ENCODE measurements around the gene NRXN3.

DNA sequence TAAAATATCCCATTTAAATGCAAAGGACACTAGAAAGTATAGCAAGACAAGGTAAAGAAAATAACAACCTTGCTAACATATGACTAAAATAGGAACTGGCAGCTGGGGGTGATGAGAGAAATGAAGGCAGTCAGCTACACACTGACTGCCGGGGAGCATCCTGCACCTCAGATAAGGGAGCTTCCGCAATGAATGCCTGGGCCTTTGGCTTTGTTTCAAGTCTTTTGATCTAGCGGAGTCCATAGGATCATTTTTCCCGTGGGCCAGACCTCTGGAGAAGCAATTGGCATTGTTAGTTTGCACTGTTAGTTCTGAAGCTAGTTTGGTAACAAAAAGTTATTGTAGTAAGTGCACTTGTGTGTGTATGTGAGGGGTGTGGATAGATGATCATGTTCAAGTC, 1401.2 kb downstream of the NRXN3 start:
- TF ChIP-seq ARNT (IDR thresholded peaks at IDR 0.05) (no peak), FOXM1 (IDR thresholded peaks at IDR 0.05; ENCODE audit: borderline replicate concordance) (no peak), NFRKB (IDR thresholded peaks at IDR 0.05) (no peak), FOXK2 (IDR thresholded peaks at IDR 0.05) (no peak), TARDBP (IDR thresholded peaks at IDR 0.05) (no peak), ELF4 (IDR thresholded peaks at IDR 0.05) (no peak), ZNF384 (IDR thresholded peaks at IDR 0.05) (no peak), HDGF (IDR thresholded peaks at IDR 0.05; ENCODE audit: borderline replicate concordance) (no peak), LEF1 (IDR thresholded peaks at IDR 0.05; ENCODE audit: borderline replicate concordance) (no peak), BHLHE40 (IDR thresholded peaks at IDR 0.05; ENCODE audit: borderline replicate concordance) (no peak), SP1 (IDR thresholded peaks at IDR 0.05) (no peak)
- TF ChIP-seq, protein P1, sequence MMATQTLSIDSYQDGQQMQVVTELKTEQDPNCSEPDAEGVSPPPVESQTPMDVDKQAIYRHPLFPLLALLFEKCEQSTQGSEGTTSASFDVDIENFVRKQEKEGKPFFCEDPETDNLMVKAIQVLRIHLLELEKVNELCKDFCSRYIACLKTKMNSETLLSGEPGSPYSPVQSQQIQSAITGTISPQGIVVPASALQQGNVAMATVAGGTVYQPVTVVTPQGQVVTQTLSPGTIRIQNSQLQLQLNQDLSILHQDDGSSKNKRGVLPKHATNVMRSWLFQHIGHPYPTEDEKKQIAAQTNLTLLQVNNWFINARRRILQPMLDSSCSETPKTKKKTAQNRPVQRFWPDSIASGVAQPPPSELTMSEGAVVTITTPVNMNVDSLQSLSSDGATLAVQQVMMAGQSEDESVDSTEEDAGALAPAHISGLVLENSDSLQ (IDR thresholded peaks at IDR 0.05): no peak

Measured in HEK293T (cell line).